GM18526 (cell line): ENCODE data around the gene MYZAP.

Source experiments
- POLR2A ChIP-seq: IDR thresholded peaks from 3 replicates; pipeline ENCODE4 v1.6.1; 2011; ENCODE audit not compliant: insufficient read length; ENCODE audit errors: extremely low read depth

MYZAP gene

DNA sequence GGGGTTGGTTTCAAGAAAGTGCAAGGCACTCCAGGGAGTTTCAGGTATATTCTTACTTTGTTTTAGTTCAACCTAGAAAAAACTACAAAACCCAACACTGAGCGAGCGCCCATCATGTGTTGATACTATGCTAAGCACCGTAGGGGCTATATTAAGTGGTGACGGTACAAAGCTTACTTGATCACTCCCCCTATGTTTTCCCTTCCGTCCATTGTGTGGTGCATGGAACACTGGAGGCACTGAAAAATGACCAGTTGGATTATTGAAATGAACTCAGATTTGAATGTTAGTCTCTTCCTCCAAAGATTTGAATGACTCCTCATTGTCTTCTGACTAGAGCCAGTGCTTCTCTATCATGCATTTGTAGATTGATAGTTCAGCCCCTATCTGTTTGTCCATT lies 6.6 kb downstream of the MYZAP start:
- no peak for TF ChIP-seq POLR2A

GRCh38 chr15:57599296-57599810 lies 7.6 kb downstream of the MYZAP start:
- no peak for TF ChIP-seq POLR2A

DNA sequence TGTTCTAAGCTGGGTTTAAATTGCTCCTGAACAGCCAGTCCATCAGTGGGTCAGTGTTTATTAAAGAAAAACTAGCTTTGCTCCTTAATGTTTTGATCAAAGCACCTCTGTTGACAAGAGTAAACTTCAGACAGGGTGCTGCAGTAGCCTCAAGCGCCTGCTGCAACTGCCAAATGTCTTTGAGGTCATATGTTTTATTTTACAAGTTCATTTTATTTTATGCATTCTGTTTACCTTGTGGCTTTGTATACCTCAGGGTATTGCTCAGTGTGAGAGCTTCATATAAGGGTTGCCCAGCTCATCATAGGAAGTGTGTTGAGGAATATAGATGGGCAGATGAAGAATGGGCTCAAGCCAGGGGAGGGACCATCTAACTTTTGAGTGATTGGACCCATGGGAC lies 8.5 kb downstream of the MYZAP start:
- TF ChIP-seq POLR2A, result no peak

GRCh38 chr15:57604507-57604906 lies 12.8 kb downstream of the MYZAP start:
- TF ChIP-seq POLR2A, result no peak

DNA sequence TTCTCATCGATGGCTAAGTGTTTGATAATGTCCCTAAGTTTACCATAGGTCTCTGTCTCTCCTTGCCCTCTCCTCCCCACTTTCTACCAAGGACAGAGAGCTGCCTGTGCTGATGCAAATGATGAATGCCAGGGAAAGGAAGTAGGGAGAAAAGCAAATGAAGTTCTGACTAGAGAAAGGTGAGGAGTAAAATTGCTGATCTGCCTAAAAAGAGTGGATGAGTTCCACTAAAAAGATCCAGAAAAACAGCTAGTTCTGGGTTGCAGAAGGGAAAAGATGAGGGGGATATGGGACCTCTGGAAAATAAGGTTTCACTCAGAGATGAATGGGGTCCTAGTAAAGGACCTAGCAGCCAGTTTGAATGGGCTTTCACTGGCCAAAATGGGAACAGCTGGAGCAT lies 13.8 kb downstream of the MYZAP start:
- TF ChIP-seq POLR2A, result no peak

DNA sequence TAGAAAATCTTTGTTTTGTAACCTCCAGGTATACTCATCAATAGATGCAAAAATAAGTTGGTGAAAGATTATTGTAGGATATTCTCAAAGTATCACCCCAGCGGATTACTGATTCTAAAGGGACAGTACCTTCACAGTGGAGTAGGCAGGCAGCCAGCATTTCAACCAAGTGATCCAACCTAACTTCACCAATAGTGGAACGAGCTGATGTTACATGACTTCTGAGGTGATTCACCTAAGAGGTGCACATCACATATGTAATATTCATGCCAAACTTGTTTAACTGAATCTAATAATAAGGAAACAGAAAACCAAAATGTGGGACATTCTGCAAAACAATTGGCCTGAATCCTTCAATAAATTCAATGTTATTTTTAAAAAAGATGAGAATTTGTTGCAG lies 14.3 kb downstream of the MYZAP start:
- TF ChIP-seq POLR2A, result no peak

- no peak for TF ChIP-seq POLR2A
Measured at GRCh38 chr15:57606816-57607215, 15.1 kb downstream of the MYZAP start.

- no peak for TF ChIP-seq POLR2A
Measured at GRCh38 chr15:57607570-57608000, 15.9 kb downstream of the MYZAP start.

GRCh38 chr15:57609805-57610529 lies 18.3 kb downstream of the MYZAP start:
- TF ChIP-seq POLR2A, result no peak

DNA sequence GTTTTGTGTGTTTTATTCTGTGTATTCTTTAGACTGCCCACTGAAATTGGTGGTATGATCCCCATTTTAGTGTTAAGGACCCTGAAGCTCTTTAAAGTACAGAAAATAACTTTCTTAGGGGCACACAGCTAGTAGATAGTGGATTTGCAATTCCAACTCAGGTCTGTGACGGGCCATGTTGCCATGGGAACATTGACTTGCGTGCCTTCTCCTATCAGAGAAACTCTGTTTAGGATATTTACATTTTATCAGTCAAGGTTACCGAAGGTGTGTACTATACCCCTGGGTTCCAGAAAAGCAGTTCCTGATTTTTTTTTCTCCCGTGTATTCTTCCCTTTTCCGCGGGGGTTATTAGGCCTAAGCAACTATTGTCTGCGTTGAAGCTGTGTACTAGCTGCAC lies 19.4 kb downstream of the MYZAP start:
- TF ChIP-seq POLR2A, result no peak

DNA sequence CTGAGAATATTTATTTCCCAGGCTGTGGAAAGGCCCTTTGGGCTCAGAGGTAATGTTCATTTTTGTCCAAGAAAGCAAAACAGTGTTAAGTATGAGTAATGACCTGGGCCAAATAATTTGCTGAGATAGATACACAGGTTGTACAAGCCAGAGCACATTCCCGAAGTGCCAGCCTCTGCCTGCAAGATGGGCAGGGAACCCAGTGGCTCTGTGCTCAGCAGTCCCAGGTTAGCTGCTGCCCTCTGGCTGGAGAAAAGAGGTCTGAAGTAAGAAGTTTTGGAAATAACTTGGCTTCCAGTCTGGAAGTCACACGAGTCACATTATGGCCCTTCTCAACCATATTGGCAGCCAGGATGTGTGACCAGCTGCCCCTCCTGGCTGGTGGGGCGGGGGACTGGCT lies 20.2 kb downstream of the MYZAP start:
- TF ChIP-seq POLR2A, result no peak

DNA sequence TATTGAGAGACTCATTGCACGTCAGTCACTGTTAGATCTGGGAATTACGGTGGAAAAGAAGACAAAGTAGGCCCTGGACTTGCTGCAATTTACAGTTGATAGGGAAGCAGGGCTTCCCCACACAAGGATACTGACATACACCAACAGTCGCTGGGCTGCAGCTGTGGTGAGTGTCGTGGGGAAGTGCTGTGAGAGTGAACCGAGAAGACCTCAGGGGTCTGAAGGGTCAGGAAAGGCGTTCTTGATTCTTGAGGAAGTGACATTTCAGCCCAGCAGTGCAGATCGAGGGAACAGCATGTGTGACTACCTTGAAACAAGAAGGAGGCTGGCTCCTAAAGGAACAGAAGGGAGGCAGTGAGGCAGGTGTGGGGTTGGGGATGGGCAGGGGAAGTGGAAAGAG lies 22.5 kb downstream of the MYZAP start:
- TF ChIP-seq POLR2A, result no peak

DNA sequence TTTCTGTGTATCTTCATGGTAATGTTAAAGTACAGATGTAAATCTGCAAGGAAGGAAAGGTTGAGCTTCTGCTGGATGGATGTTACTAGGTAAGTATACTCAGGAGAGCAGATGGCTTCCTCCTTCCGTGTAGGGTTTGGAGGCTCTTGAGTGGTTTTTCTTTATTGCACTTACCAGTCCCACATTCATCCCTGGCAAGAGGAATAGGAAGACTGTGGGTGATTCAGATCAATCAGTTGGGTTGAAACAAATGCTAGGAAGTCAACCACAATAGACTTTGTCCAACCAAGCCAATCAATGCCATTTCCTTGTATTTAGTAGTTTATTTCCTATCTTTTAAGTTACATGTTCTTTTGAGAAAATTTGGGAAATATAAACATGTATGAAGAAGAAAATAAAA lies 26.6 kb downstream of the MYZAP start:
- no peak for TF ChIP-seq POLR2A

DNA sequence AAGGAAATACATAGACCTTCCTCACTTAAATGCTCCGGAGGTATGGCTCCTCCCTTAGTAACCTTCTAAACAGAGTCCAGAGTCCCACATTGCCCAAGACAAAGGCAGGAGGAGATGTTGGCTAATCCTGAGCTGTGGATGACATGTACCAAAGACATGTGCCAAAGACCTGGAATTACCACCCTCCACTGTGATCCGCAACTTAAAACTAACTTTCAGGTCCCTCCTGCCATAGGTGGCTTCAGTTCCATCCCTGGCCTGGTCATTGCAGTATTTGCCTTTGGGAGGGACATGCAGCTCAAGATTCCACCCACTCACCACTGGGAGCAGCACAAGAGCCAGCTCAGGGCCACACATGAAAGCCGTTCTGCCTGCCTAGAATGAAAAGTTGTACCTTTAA lies 28.0 kb downstream of the MYZAP start:
- no peak for TF ChIP-seq POLR2A

DNA sequence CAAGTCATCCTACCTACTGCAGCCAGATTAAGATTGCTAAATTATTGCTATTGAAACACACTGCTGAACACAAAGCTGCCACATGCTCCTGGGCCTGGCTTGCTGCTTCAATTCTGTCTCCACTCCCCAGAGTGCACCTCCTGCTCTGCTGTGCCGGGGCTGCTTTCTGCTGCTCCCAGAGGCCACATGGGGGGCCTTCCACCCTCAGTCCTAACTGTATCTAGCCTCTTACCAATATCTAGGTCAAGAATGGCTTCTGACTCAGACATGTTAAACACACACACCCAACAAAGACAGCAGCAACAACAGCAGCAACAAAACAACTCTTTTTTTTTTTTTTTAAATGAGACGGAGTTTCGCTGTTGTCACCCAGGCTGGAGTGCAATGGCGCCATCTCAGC lies 33.0 kb downstream of the MYZAP start:
- no peak for TF ChIP-seq POLR2A

- no peak for TF ChIP-seq POLR2A
Measured at GRCh38 chr15:57625703-57626448, 34.2 kb downstream of the MYZAP start.
